ENCODE results near the gene AUTS2.

Gene AUTS2

GRCh38 chr7:70632400-70632799, 1034.1 kb downstream of the AUTS2 start:
- Histone ChIP-seq H3K9ac (ENCODE audit: low read length) (no peak overlapping the region), H4K20me1 (ENCODE audit: insufficient read depth, low read length) (no peaks in the 10 kb centered on the region), H3K9me3 (ENCODE audit: low read length) (no peaks in the 10 kb centered on the region), H3K9me2 (ENCODE audit: low read depth, low read length) (no peaks in the 10 kb centered on the region), H2AFZ (ENCODE audit: low read length) (no peak overlapping the region), H3K79me2 (ENCODE audit: insufficient read depth, low read length) (no peaks in the 10 kb centered on the region), H3K27ac (ENCODE audit: low read depth, low read length, poor library complexity, severe bottlenecking) (no peak overlapping the region), H3K4me1 (ENCODE audit: insufficient read depth, low read length, severe bottlenecking) (no peaks in the 10 kb centered on the region), H3K4me3 (ENCODE audit: low read depth, low read length, poor library complexity, severe bottlenecking) (no peak overlapping the region), H3K4me2 (ENCODE audit: low read length) (no peak overlapping the region), H3K27me3 (ENCODE audit: insufficient read depth, low read length) (no peaks in the 10 kb centered on the region), H3F3A (ENCODE audit: insufficient read depth, low read length) (no peaks in the 10 kb centered on the region), H3K36me3 (ENCODE audit: insufficient read depth, low read length) (no peaks in the 10 kb centered on the region)
- no peak for TF ChIP-seq EZH2 (IDR thresholded peaks at IDR 0.05; ENCODE audit: borderline replicate concordance, low read length)
- TF ChIP-seq, protein P1, sequence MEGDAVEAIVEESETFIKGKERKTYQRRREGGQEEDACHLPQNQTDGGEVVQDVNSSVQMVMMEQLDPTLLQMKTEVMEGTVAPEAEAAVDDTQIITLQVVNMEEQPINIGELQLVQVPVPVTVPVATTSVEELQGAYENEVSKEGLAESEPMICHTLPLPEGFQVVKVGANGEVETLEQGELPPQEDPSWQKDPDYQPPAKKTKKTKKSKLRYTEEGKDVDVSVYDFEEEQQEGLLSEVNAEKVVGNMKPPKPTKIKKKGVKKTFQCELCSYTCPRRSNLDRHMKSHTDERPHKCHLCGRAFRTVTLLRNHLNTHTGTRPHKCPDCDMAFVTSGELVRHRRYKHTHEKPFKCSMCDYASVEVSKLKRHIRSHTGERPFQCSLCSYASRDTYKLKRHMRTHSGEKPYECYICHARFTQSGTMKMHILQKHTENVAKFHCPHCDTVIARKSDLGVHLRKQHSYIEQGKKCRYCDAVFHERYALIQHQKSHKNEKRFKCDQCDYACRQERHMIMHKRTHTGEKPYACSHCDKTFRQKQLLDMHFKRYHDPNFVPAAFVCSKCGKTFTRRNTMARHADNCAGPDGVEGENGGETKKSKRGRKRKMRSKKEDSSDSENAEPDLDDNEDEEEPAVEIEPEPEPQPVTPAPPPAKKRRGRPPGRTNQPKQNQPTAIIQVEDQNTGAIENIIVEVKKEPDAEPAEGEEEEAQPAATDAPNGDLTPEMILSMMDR (IDR thresholded peaks at IDR 0.05; ENCODE audit: low read length), result no peak

DNA sequence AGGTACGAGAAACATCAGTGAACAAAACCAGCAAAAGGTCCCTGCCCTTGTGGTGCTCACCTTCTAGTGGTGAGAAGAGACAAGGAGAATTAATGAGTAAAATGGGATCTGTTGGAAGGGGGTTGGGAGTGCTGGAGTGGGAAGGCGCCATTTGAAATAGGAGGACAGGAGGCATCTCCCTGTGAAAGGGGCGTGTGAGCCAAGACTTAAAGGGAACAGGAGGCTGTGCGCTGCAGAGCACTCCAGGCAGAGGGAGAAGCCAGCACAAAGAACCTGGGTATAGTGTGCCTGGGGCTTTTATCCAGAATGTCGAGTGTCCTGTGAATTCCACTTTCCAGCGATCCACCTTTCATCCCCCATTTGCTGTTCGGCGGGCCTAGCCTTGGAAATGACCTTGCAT, 1035.8 kb downstream of the AUTS2 start:
- no peaks in the 10 kb centered on the region for H4K20me1 ChIP-seq (ENCODE audit: insufficient read depth, low read length)
- no peak overlapping the region for H3K9ac ChIP-seq (ENCODE audit: low read length)
- H3K9me3 ChIP-seq (ENCODE audit: low read length), result no peaks in the 10 kb centered on the region
- no peak overlapping the region for H3K4me2 ChIP-seq (ENCODE audit: low read length)
- no peak overlapping the region for H2AFZ ChIP-seq (ENCODE audit: low read length)
- H3K27ac ChIP-seq (ENCODE audit: low read depth, low read length, poor library complexity, severe bottlenecking), result no peak overlapping the region
- no peak overlapping the region for H3K4me3 ChIP-seq (ENCODE audit: low read depth, low read length, poor library complexity, severe bottlenecking)
- no peaks in the 10 kb centered on the region for H3K79me2 ChIP-seq (ENCODE audit: insufficient read depth, low read length)
- TF ChIP-seq, protein P1 (IDR thresholded peaks at IDR 0.05; ENCODE audit: low read length), result no peak
- TF ChIP-seq EZH2 (IDR thresholded peaks at IDR 0.05; ENCODE audit: borderline replicate concordance, low read length), result no peak
- H3K27me3 ChIP-seq (ENCODE audit: insufficient read depth, low read length), result no peaks in the 10 kb centered on the region
- no peaks in the 10 kb centered on the region for H3F3A ChIP-seq (ENCODE audit: insufficient read depth, low read length)
- no peaks in the 10 kb centered on the region for H3K4me1 ChIP-seq (ENCODE audit: insufficient read depth, low read length, severe bottlenecking)
- H3K36me3 ChIP-seq (ENCODE audit: insufficient read depth, low read length), result no peaks in the 10 kb centered on the region
- H3K9me2 ChIP-seq (ENCODE audit: low read depth, low read length), result no peaks in the 10 kb centered on the region

GRCh38 chr7:70634610-70635068, 1036.4 kb downstream of the AUTS2 start:
- Histone ChIP-seq H3K79me2 (ENCODE audit: insufficient read depth, low read length) (no peaks in the 10 kb centered on the region), H3K4me3 (ENCODE audit: low read depth, low read length, poor library complexity, severe bottlenecking) (no peak overlapping the region), H3K27me3 (ENCODE audit: insufficient read depth, low read length) (no peaks in the 10 kb centered on the region), H2AFZ (ENCODE audit: low read length) (no peak overlapping the region), H3K27ac (ENCODE audit: low read depth, low read length, poor library complexity, severe bottlenecking) (no peak overlapping the region), H3K4me1 (ENCODE audit: insufficient read depth, low read length, severe bottlenecking) (no peaks in the 10 kb centered on the region), H3K36me3 (ENCODE audit: insufficient read depth, low read length) (no peaks in the 10 kb centered on the region), H3K9me2 (ENCODE audit: low read depth, low read length) (no peaks in the 10 kb centered on the region), H3K9me3 (ENCODE audit: low read length) (no peaks in the 10 kb centered on the region), H3K9ac (ENCODE audit: low read length) (no peak overlapping the region), H3K4me2 (ENCODE audit: low read length) (no peak overlapping the region), H4K20me1 (ENCODE audit: insufficient read depth, low read length) (no peaks in the 10 kb centered on the region), H3F3A (ENCODE audit: insufficient read depth, low read length) (no peaks in the 10 kb centered on the region)
- TF ChIP-seq, protein P1 (IDR thresholded peaks at IDR 0.05; ENCODE audit: low read length), result no peak
- TF ChIP-seq EZH2 (IDR thresholded peaks at IDR 0.05; ENCODE audit: borderline replicate concordance, low read length), result no peak

All from OCI-LY1 (cell line).